ENCODE measurements around the gene ZNF280B. TPM values are rescaled to one million over a fixed set of nuclear protein-coding genes. Genes with fewer than 3 reads are reported as not detected.
A peak's percentile ranks its signal among the peaks of the same experiment; 100 is the strongest.

Gene ZNF280B
- total RNA-seq, 6 experiments from 2014 or later = 0.06 to 0.31 (median 0.10) TPM; not detected in 2

DNA sequence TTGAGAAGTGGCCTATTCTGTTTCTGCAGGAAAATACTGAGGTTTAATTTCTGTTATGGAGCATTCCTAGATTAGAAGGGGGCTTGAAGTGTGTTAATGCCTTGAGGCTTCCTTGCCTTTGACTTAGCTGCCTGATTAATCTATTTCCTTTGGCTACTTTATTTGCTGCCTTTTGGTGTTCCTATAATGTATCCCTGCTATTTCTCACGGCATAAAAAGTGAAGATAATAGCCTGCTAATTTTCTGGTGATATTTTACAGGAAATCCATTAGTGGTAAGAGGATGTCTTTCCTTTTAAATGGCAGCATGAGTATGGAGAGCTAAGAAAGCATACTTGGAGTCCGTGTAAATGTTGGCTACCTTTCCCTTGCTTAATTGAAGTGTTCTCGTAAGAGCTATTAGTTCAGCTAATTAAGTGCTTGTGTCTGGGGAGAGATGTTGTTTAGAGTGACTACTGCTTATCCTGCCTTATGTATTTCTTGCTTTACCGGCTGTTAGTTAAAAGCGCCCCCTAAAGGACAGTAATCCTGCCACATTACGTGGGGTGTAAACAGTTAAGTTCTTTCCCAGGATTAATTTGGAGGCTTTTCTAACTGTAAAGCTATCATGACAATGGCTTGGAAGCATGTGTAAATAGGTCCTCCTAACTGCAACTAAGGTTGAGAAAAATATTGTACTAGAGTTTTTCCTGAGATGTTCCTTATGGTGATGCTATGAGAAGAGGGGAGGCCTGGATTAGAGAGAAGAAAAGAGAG is 45.6 kb downstream of the ZNF280B start:
- DNase-seq (no peak), ATAC-seq (no peak)
- H3K4me3 ChIP-seq = no peak overlapping the region
- intact Hi-C loops (cut with DNase I) = no loop called here
- WGBS (ENCODE audit: insufficient coverage, low coverage, low lambda C conversion rate, missing lambda C conversion rate) = 34% methylated on average over 6 of the region's 6 CpGs
- H3K4me1 ChIP-seq = no peaks in the 10 kb centered on the region
- no peaks in the 10 kb centered on the region for H3K9me3 ChIP-seq
- no peaks in the 10 kb centered on the region for H3K27me3 ChIP-seq
- no peak for TF ChIP-seq CTCF (IDR thresholded peaks at IDR 0.05)
- no peak for TF ChIP-seq POLR2A (IDR thresholded peaks at IDR 0.05)
- H3K36me3 ChIP-seq = no peaks in the 10 kb centered on the region
- H3K27ac ChIP-seq = no peak overlapping the region

GRCh38 chr22:22461583-22461982 is 47.0 kb downstream of the ZNF280B start:
- ATAC-seq (no peak), DNase-seq (no peak)
- no peak for TF ChIP-seq CTCF (IDR thresholded peaks at IDR 0.05)
- no peak for TF ChIP-seq POLR2A (IDR thresholded peaks at IDR 0.05)
- no peaks in the 10 kb centered on the region for H3K27me3 ChIP-seq
- WGBS (ENCODE audit: insufficient coverage, low coverage, low lambda C conversion rate, missing lambda C conversion rate) = 59% methylated on average over 7 of the region's 7 CpGs
- no peaks in the 10 kb centered on the region for H3K36me3 ChIP-seq
- H3K27ac ChIP-seq = no peak overlapping the region
- H3K9me3 ChIP-seq = no peaks in the 10 kb centered on the region
- intact Hi-C loops (cut with DNase I) = no loop called here
- H3K4me3 ChIP-seq = no peak overlapping the region
- no peaks in the 10 kb centered on the region for H3K4me1 ChIP-seq

DNA sequence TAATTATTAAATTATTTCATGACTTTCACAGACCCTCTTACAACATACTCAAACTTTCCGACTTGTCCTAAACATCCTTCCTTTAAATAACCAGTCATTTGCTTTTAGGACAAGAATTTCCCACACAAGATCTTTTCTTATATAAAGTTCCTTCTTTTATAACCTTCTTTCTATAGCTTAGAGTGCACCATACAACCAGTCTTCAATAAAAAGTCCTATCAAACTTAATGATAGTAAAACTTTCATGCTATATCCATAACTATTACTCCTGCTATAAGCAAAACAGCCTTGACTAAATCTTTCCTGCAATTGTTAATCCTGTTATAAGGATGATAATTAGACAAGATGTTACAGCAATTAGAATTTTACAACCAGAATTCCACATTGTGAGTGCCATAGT is 47.4 kb downstream of the ZNF280B start:
- Histone ChIP-seq H3K4me3 (no peak overlapping the region), H3K4me1 (no peaks in the 10 kb centered on the region), H3K9me3 (no peaks in the 10 kb centered on the region), H3K27ac (no peak overlapping the region), H3K27me3 (no peaks in the 10 kb centered on the region), H3K36me3 (no peaks in the 10 kb centered on the region)
- 46% methylated on average over 1 of the region's 1 CpG for WGBS (ENCODE audit: insufficient coverage, low coverage, low lambda C conversion rate, missing lambda C conversion rate)
- intact Hi-C loops (cut with DNase I) = no loop called here
- ATAC-seq (no peak), DNase-seq (no peak)
- TF ChIP-seq POLR2A (IDR thresholded peaks at IDR 0.05) = no peak
- no peak for TF ChIP-seq CTCF (IDR thresholded peaks at IDR 0.05)

- Histone ChIP-seq H3K36me3 (no peaks in the 10 kb centered on the region), H3K4me3 (no peak overlapping the region), H3K4me1 (no peaks in the 10 kb centered on the region), H3K27me3 (no peaks in the 10 kb centered on the region), H3K27ac (no peak overlapping the region), H3K9me3 (no peaks in the 10 kb centered on the region)
- intact Hi-C loops (cut with DNase I) = no loop called here
- TF ChIP-seq POLR2A (IDR thresholded peaks at IDR 0.05) = no peak
- peak; percentile 15 to 55 (median 38) for TF ChIP-seq CTCF (IDR thresholded peaks at IDR 0.05)
- DNase-seq = no peak
- ATAC-seq = no peak
These were observed 47.9 kb downstream of the ZNF280B start for GRCh38 chr22:22460635-22461034.
